Cardiac muscle cell (in vitro differentiated cells and primary cell): ENCODE measurements around the gene ADGRD2. TPM values are rescaled to one million over a fixed set of nuclear protein-coding genes. Genes with fewer than 3 reads are reported as not detected.

Source experiments
- DNase-seq, 2 donors: peaks; one replicate each; pipeline versions ENCODE4 v3.0.0 to v3.0.0-alpha.2; 2010 to 2017; ENCODE audit warnings: low read depth in 1 of 2, low spot score in 1 of 2
- H3K27ac ChIP-seq: fragments of 200-600 bp; sonication (generic); 2 replicates; pipeline ENCODE4 v1.5.1; 2016
- H3K27me3 ChIP-seq: fragments of 200-600 bp; sonication (generic); 2 replicates; pipeline ENCODE4 v1.6.0; 2016; ENCODE audit warnings: control low read depth
- H3K36me3 ChIP-seq: fragments of 200-600 bp; sonication (generic); 2 replicates; pipeline ENCODE4 v1.5.1; 2016; ENCODE audit warnings: control low read depth
- H3K4me1 ChIP-seq: fragments of 200-600 bp; sonication (generic); 2 replicates; pipeline ENCODE4 v1.8.1; 2017; ENCODE audit warnings: low read depth, mild to moderate bottlenecking, mixed run types
- H3K4me3 ChIP-seq: fragments of 200-600 bp; sonication (generic); 2 replicates; pipeline ENCODE4 v1.5.1; 2016; ENCODE audit warnings: mild to moderate bottlenecking
- H3K9me3 ChIP-seq: fragments of 200-600 bp; sonication (generic); 2 replicates; pipeline ENCODE4 v1.5.1; 2017; ENCODE audit warnings: low read depth, mild to moderate bottlenecking, control low read depth
- CTCF ChIP-seq: IDR thresholded peaks from 2 replicates; pipeline ENCODE4 v1.5.1; 2012; ENCODE audit warnings: low read depth, mild to moderate bottlenecking, low read length
- polyA plus RNA-seq: library from polyadenylated mRNA; unstranded; fragments of >200 nt; fragmentation: Nextera tagmentation; extraction: Ambion mirVana; gene quantifications from 2 replicates; pipeline ENCODE4 v1.2.1, GENCODE V29; 2016
- total RNA-seq: library from RNA; depleted of rRNA; stranded (reverse); fragments of >200 nt; gene quantifications from 2 replicates; pipeline ENCODE4 v1.2.3, GENCODE V29; 2016

The ADGRD2 gene
- total and polyA plus RNA-seq, 2 experiments from 2014 or later: not detected

- Histone ChIP-seq H3K27me3 (no peaks in the 10 kb centered on the region), H3K4me3 (no peak overlapping the region), H3K4me1 (peaks cover 14% of the 10 kb centered on the region), H3K36me3 (no peaks in the 10 kb centered on the region), H3K27ac (no peak overlapping the region), H3K9me3 (no peaks in the 10 kb centered on the region)
- DNase-seq: peak in 1 of 2 donors; percentile 24
- TF ChIP-seq CTCF: no peak
Measured at GRCh38 chr9:124511891-124512805, 61.9 kb downstream of the ADGRD2 start.

GRCh38 chr9:124512806-124513204, 62.6 kb downstream of the ADGRD2 start:
- H3K27ac ChIP-seq: no peak overlapping the region
- no peak for DNase-seq
- H3K4me3 ChIP-seq: no peak overlapping the region
- peaks cover 14% of the 10 kb centered on the region for H3K4me1 ChIP-seq
- no peaks in the 10 kb centered on the region for H3K9me3 ChIP-seq
- H3K27me3 ChIP-seq: no peaks in the 10 kb centered on the region
- no peak for TF ChIP-seq CTCF
- no peaks in the 10 kb centered on the region for H3K36me3 ChIP-seq

GRCh38 chr9:124513376-124513994, 63.2 kb downstream of the ADGRD2 start:
- DNase-seq: no peak
- Histone ChIP-seq H3K4me1 (peaks cover 14% of the 10 kb centered on the region), H3K27me3 (no peaks in the 10 kb centered on the region), H3K9me3 (no peaks in the 10 kb centered on the region), H3K27ac (no peak overlapping the region), H3K36me3 (no peaks in the 10 kb centered on the region), H3K4me3 (no peak overlapping the region)
- TF ChIP-seq CTCF: no peak

- peaks cover 14% of the 10 kb centered on the region for H3K4me1 ChIP-seq
- no peak for DNase-seq
- H3K9me3 ChIP-seq: no peaks in the 10 kb centered on the region
- H3K36me3 ChIP-seq: no peaks in the 10 kb centered on the region
- TF ChIP-seq CTCF: no peak
- no peak overlapping the region for H3K4me3 ChIP-seq
- no peak overlapping the region for H3K27ac ChIP-seq
- H3K27me3 ChIP-seq: no peaks in the 10 kb centered on the region
Measured at GRCh38 chr9:124514125-124514524, 63.9 kb downstream of the ADGRD2 start.

- Histone ChIP-seq H3K27me3 (no peaks in the 10 kb centered on the region), H3K9me3 (no peaks in the 10 kb centered on the region), H3K27ac (no peak overlapping the region), H3K4me1 (peaks cover 14% of the 10 kb centered on the region), H3K4me3 (no peak overlapping the region), H3K36me3 (no peaks in the 10 kb centered on the region)
- DNase-seq: no peak
- TF ChIP-seq CTCF: no peak
Measured at GRCh38 chr9:124514874-124515273, 64.6 kb downstream of the ADGRD2 start.
